Measurements from ENCODE around the gene KPNA2. TPM values are rescaled to one million over a fixed set of nuclear protein-coding genes. Genes with fewer than 3 reads are reported as not detected.

KPNA2 gene
- polyA plus RNA-seq, 4 donors: 104 to 129 (median 113) TPM

GRCh38 chr17:68095205-68095811 lies 59.8 kb downstream of the KPNA2 start:
- DNase-seq (ENCODE audit: low read depth in 4 of 4, low spot score in 3 of 4): no peak

GRCh38 chr17:68096111-68096510 lies 60.6 kb downstream of the KPNA2 start:
- DNase-seq (ENCODE audit: low read depth in 4 of 4, low spot score in 3 of 4): no peak

Other genes starting within 250 kb of the KPNA2 start
- 100 to 1,000 TPM in 3 of 4 donors, 10 to 100 TPM in 1; 91.7 to 124 (median 105) TPM for gene BPTF, start 210.2 kb upstream of the KPNA2 start, polyA plus RNA-seq (ENCODE audit: insufficient read length in 4 of 4)
- 10 to 100 TPM; 24.7 to 28.0 (median 26.2) TPM for gene C17orf58, start 39.3 kb upstream of the KPNA2 start, polyA plus RNA-seq (ENCODE audit: insufficient read length in 4 of 4)
- gene AMZ2, start 212.3 kb downstream of the KPNA2 start, polyA plus RNA-seq (ENCODE audit: insufficient read length in 4 of 4): 100 to 1,000 TPM in 1 of 4 donors, 10 to 100 TPM in 3; 79.4 to 102 (median 96.4) TPM

Data from right renal pelvis (tissue), 4 donors.